ENCODE data around the gene TOGARAM2. TPM values are rescaled to one million over a fixed set of nuclear protein-coding genes. Genes with fewer than 3 reads are reported as not detected.

TOGARAM2 gene
- total and polyA plus RNA-seq, 2 of the 8 experiments (the other 6 are each of a cell fraction or from before 2014, with no cell fraction given), result 0.42 to 1.4 TPM

DNA sequence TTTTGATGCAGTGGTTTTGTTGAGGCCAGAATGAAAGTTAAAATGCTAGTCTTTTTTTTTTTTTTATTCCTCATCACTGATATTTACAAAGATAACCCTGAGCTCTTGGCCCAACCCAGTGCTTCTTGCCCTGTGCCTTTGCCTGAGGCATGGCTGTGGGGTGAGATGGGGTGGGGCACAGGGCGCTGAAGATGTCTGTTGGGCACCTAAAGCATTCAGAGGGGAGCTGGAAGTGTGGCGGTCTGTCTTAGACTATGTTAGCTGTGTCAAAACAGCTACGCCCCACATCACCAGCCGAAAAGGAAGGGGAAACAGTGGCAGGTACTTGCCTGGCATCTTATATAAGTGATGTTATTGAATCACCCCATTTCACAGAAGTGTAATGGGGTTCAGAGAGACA, 20.7 kb downstream of the TOGARAM2 start:
- H3K27ac ChIP-seq (ENCODE audit: low read depth, low read length), result no peak overlapping the region
- no peak overlapping the region for H2BK12ac ChIP-seq (ENCODE audit: low read depth, low read length)
- no peaks in the 10 kb centered on the region for H3K79me2 ChIP-seq (ENCODE audit: control insufficient read depth in 1 of 2, insufficient read depth in 2 of 2, low read length in 2 of 2)
- no peak overlapping the region for H2BK20ac ChIP-seq (ENCODE audit: low read length)
- no peak overlapping the region for H2AFZ ChIP-seq (ENCODE audit: low read length)
- no peaks in the 10 kb centered on the region; the same call in 1 of the 2 replicates for H3K79me1 ChIP-seq (ENCODE audit: low read depth, low read length)
- no peak overlapping the region for H3K4me3 ChIP-seq (ENCODE audit: extremely low read depth in 1 of 4, insufficient read depth in 2 of 4, low read depth in 3 of 4, low read length in 4 of 4)
- no peak overlapping the region for H2BK120ac ChIP-seq (replicated peaks; ENCODE audit: low read depth, low read length)
- no peak overlapping the region for H3K23ac ChIP-seq (ENCODE audit: insufficient read length)
- peaks cover 13% of the 10 kb centered on the region for H3K23me2 ChIP-seq (ENCODE audit: low read depth, low read length)
- no peaks in the 10 kb centered on the region; a peak in 1 of 8 replicates for H3K36me3 ChIP-seq (ENCODE audit: control insufficient read depth in 2 of 4, insufficient read depth in 4 of 4, low read length in 3 of 4)
- POLR2A ChIA-PET (ENCODE audit: partially characterized antibody), result no interaction called here
- FAIRE-seq (no peak), DNase-seq (ENCODE audit: low read depth in 1 of 2, low spot score in 2 of 2) (no peak)
- no peak overlapping the region for H2BK5ac ChIP-seq (ENCODE audit: low read depth, low read length)
- no peak overlapping the region for H2AK5ac ChIP-seq (ENCODE audit: low read depth, low read length)
- peaks cover 0 to 12% of the 10 kb centered on the region in 2 experiments; a peak in 1 of 4 replicates for H3K9me3 ChIP-seq (ENCODE audit: insufficient read depth in 2 of 2, low read depth in 1 of 2, low read length in 1 of 2)
- no peak overlapping the region; a peak in 1 of 7 replicates for H3K9ac ChIP-seq (replicated peaks in 1 of 4; ENCODE audit: extremely low read depth in 1 of 4, low read depth in 3 of 4, low read length in 3 of 4)
- H3K56ac ChIP-seq (replicated peaks; ENCODE audit: insufficient read length, low read depth, low read length), result no peak overlapping the region
- 86% methylated on average over 4 of the region's 4 CpGs; no CpG with 5 or more reads in 1 of the 2 experiments for WGBS, 2 experiments (ENCODE audit: extremely low coverage in 1 of 2, insufficient coverage in 1 of 2, insufficient read length in 1 of 2, insufficient replicate concordance in 2 of 2, low coverage in 1 of 2, low lambda C conversion rate in 2 of 2, missing lambda C conversion rate in 1 of 2)
- H3K27me3 ChIP-seq (replicated peaks in 1 of 4; ENCODE audit: control insufficient read depth in 3 of 4, extremely low read depth in 1 of 4, insufficient read depth in 3 of 4, low read length in 3 of 4), result no peaks in the 10 kb centered on the region
- H3K4ac ChIP-seq (replicated peaks; ENCODE audit: insufficient read length, low read depth, low read length), result no peak overlapping the region
- H3K4me2 ChIP-seq (ENCODE audit: insufficient read depth in 1 of 2, low read depth in 2 of 2, low read length in 2 of 2), result no peak overlapping the region
- CTCF ChIA-PET (ENCODE audit: partially characterized antibody), result interaction anchor here (0.7 to 1.4 kb wide), 2 partner anchors 15 to 535 kb away, joined by 3 read pairs; no protein-coding TSS in a partner anchor
- no peak overlapping the region for H4K5ac ChIP-seq (ENCODE audit: insufficient read length, low read depth, low read length)
- no peak overlapping the region for H3K14ac ChIP-seq (ENCODE audit: insufficient read length)
- no peak overlapping the region for H4K91ac ChIP-seq (replicated peaks; ENCODE audit: insufficient read length, low read length)
- H4K20me1 ChIP-seq (replicated peaks in 1 of 2; ENCODE audit: control insufficient read depth in 1 of 2, insufficient read depth in 2 of 2, low read length in 2 of 2), result peaks cover 0 to 13% of the 10 kb centered on the region in 2 experiments
- H4K8ac ChIP-seq (ENCODE audit: extremely low read depth, insufficient read depth, low read length), result no peak overlapping the region; the same call in 1 of the 2 replicates
- H3K4me1 ChIP-seq (replicated peaks in 1 of 4; ENCODE audit: control insufficient read depth in 3 of 4, insufficient read depth in 4 of 4, low read length in 3 of 4), result no peaks in the 10 kb centered on the region
- no peak overlapping the region for H2BK15ac ChIP-seq (ENCODE audit: low read length)
- no peak overlapping the region for H3K18ac ChIP-seq (ENCODE audit: extremely low read depth, low read length)
- TF ChIP-seq SP4 (IDR thresholded peaks at IDR 0.05; ENCODE audit: low read length) (no peak), TCF12 (IDR thresholded peaks at IDR 0.05; ENCODE audit: low read depth, low read length) (no peak), BCL11A (IDR thresholded peaks at IDR 0.05; ENCODE audit: low read depth in 2 of 2, low read length in 2 of 2) (no peak), EZH2 (IDR thresholded peaks at IDR 0.05; ENCODE audit: low read depth, low read length, severe bottlenecking) (no peak), SAP30 (IDR thresholded peaks at IDR 0.05; ENCODE audit: insufficient read depth, insufficient replicate concordance, low read length) (no peak)

Measured in H1 (cell line).